Measurements from ENCODE around the gene ADGRE1.

The ADGRE1 gene

GRCh38 chr19:6969490-6969889 lies 82.1 kb downstream of the ADGRE1 start:
- H3K14ac ChIP-seq (ENCODE audit: low read length), result no peak overlapping the region
- no peak overlapping the region for H2BK12ac ChIP-seq (ENCODE audit: low read length)
- H3K27me3 ChIP-seq (ENCODE audit: insufficient read depth, low read length), result no peaks in the 10 kb centered on the region
- no CpG with 5 or more reads among the region's 2 CpGs for WGBS (ENCODE audit: extremely low coverage, insufficient coverage, insufficient read length)
- H3K79me1 ChIP-seq (ENCODE audit: low read length), result no peaks in the 10 kb centered on the region
- no peak for DNase-seq
- H2BK5ac ChIP-seq (ENCODE audit: low read depth, low read length, poor library complexity), result no peak overlapping the region
- no peak overlapping the region for H4K8ac ChIP-seq (ENCODE audit: low read depth, low read length)
- no peak overlapping the region for H3K4me3 ChIP-seq (ENCODE audit: low read depth, low read length)
- no peak overlapping the region for H3K27ac ChIP-seq (ENCODE audit: low read depth, low read length)
- H3K18ac ChIP-seq (ENCODE audit: low read length), result no peak overlapping the region
- no peak overlapping the region for H2BK120ac ChIP-seq (ENCODE audit: insufficient read depth, low read length, poor library complexity)
- H3K9ac ChIP-seq (ENCODE audit: low read length), result no peak overlapping the region
- no peak overlapping the region for H2AK5ac ChIP-seq (ENCODE audit: low read length)
- no peak overlapping the region for H4K12ac ChIP-seq (ENCODE audit: low read depth, low read length)
- no peak overlapping the region for H2AFZ ChIP-seq (ENCODE audit: insufficient read depth, low read length, poor library complexity)
- H3K36me3 ChIP-seq (ENCODE audit: control insufficient read depth in 1 of 2, insufficient read depth in 2 of 2, low read length in 2 of 2), result no peaks in the 10 kb centered on the region
- H3K4me2 ChIP-seq (ENCODE audit: low read length), result no peak overlapping the region
- H3K79me2 ChIP-seq (ENCODE audit: control insufficient read depth, insufficient read depth, low read length, poor library complexity), result no peaks in the 10 kb centered on the region
- H3K4me1 ChIP-seq (ENCODE audit: control insufficient read depth in 1 of 2, insufficient read depth in 2 of 2, low read length in 2 of 2), result no peaks in the 10 kb centered on the region
- H3K4ac ChIP-seq (ENCODE audit: low read depth, low read length), result no peak overlapping the region
- peaks cover 23% of the 10 kb centered on the region for H3K9me3 ChIP-seq (ENCODE audit: insufficient read depth, low read depth, low read length)
- H4K91ac ChIP-seq (ENCODE audit: low read depth, low read length), result no peak overlapping the region
- H3K23ac ChIP-seq (ENCODE audit: low read length), result no peak overlapping the region

GRCh38 chr19:6970021-6970420 lies 82.6 kb downstream of the ADGRE1 start:
- no CpG with 5 or more reads among the region's 2 CpGs for WGBS (ENCODE audit: extremely low coverage, insufficient coverage, insufficient read length)
- H4K12ac ChIP-seq (ENCODE audit: low read depth, low read length), result no peak overlapping the region
- no peak overlapping the region for H4K8ac ChIP-seq (ENCODE audit: low read depth, low read length)
- no peak overlapping the region for H3K9ac ChIP-seq (ENCODE audit: low read length)
- H3K4me1 ChIP-seq (ENCODE audit: control insufficient read depth in 1 of 2, insufficient read depth in 2 of 2, low read length in 2 of 2), result no peaks in the 10 kb centered on the region
- H3K23ac ChIP-seq (ENCODE audit: low read length), result no peak overlapping the region
- H3K4me2 ChIP-seq (ENCODE audit: low read length), result no peak overlapping the region
- H2AK5ac ChIP-seq (ENCODE audit: low read length), result no peak overlapping the region
- H3K79me1 ChIP-seq (ENCODE audit: low read length), result no peaks in the 10 kb centered on the region
- no peak for DNase-seq
- no peak overlapping the region for H2BK5ac ChIP-seq (ENCODE audit: low read depth, low read length, poor library complexity)
- H3K4ac ChIP-seq (ENCODE audit: low read depth, low read length), result no peak overlapping the region
- no peak overlapping the region for H4K91ac ChIP-seq (ENCODE audit: low read depth, low read length)
- H2BK12ac ChIP-seq (ENCODE audit: low read length), result no peak overlapping the region
- no peak overlapping the region for H3K4me3 ChIP-seq (ENCODE audit: low read depth, low read length)
- no peak overlapping the region for H2BK120ac ChIP-seq (ENCODE audit: insufficient read depth, low read length, poor library complexity)
- no peak overlapping the region for H2AFZ ChIP-seq (ENCODE audit: insufficient read depth, low read length, poor library complexity)
- H3K36me3 ChIP-seq (ENCODE audit: control insufficient read depth in 1 of 2, insufficient read depth in 2 of 2, low read length in 2 of 2), result no peaks in the 10 kb centered on the region
- H3K18ac ChIP-seq (ENCODE audit: low read length), result no peak overlapping the region
- H3K14ac ChIP-seq (ENCODE audit: low read length), result no peak overlapping the region
- peaks cover 23% of the 10 kb centered on the region for H3K9me3 ChIP-seq (ENCODE audit: insufficient read depth, low read depth, low read length)
- no peaks in the 10 kb centered on the region for H3K27me3 ChIP-seq (ENCODE audit: insufficient read depth, low read length)
- H3K27ac ChIP-seq (ENCODE audit: low read depth, low read length), result no peak overlapping the region
- no peaks in the 10 kb centered on the region for H3K79me2 ChIP-seq (ENCODE audit: control insufficient read depth, insufficient read depth, low read length, poor library complexity)

DNA sequence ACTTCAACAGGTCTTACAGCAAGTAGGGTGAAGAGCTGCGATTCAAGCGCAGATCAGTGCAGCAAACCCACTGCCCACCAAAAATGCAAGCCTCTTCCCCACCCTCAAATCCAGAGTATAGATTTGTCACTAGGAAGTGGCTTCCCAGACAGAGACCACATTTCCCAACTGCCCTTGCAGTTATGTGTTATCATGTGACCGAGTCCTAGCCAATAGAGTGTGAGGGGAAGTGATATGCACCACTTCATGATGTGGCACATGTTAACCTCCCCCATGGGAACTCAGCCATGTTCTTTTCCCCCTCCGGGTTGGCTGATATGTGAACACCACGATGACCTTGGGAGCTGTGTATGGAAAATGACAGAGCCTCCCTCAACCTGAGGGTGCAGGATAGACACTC lies 83.1 kb downstream of the ADGRE1 start:
- no peak overlapping the region for H2AK5ac ChIP-seq (ENCODE audit: low read length)
- H3K9ac ChIP-seq (ENCODE audit: low read length), result no peak overlapping the region
- no peak overlapping the region for H2BK120ac ChIP-seq (ENCODE audit: insufficient read depth, low read length, poor library complexity)
- no peak overlapping the region for H3K27ac ChIP-seq (ENCODE audit: low read depth, low read length)
- no peaks in the 10 kb centered on the region for H3K79me2 ChIP-seq (ENCODE audit: control insufficient read depth, insufficient read depth, low read length, poor library complexity)
- H3K9me3 ChIP-seq (ENCODE audit: insufficient read depth, low read depth, low read length), result peaks cover 26% of the 10 kb centered on the region
- H3K18ac ChIP-seq (ENCODE audit: low read length), result no peak overlapping the region
- no peaks in the 10 kb centered on the region for H3K4me1 ChIP-seq (ENCODE audit: control insufficient read depth in 1 of 2, insufficient read depth in 2 of 2, low read length in 2 of 2)
- peak in 1 of 2 donors; percentile 2 for DNase-seq
- H3K14ac ChIP-seq (ENCODE audit: low read length), result no peak overlapping the region
- H4K91ac ChIP-seq (ENCODE audit: low read depth, low read length), result no peak overlapping the region
- H3K79me1 ChIP-seq (ENCODE audit: low read length), result no peaks in the 10 kb centered on the region
- no peak overlapping the region for H3K4me2 ChIP-seq (ENCODE audit: low read length)
- H2BK12ac ChIP-seq (ENCODE audit: low read length), result no peak overlapping the region
- no peak overlapping the region for H3K4me3 ChIP-seq (ENCODE audit: low read depth, low read length)
- H4K8ac ChIP-seq (ENCODE audit: low read depth, low read length), result no peak overlapping the region
- no peaks in the 10 kb centered on the region for H3K36me3 ChIP-seq (ENCODE audit: control insufficient read depth in 1 of 2, insufficient read depth in 2 of 2, low read length in 2 of 2)
- no peak overlapping the region for H2AFZ ChIP-seq (ENCODE audit: insufficient read depth, low read length, poor library complexity)
- H2BK5ac ChIP-seq (ENCODE audit: low read depth, low read length, poor library complexity), result no peak overlapping the region
- no CpG with 5 or more reads among the region's 5 CpGs for WGBS (ENCODE audit: extremely low coverage, insufficient coverage, insufficient read length)
- H3K4ac ChIP-seq (ENCODE audit: low read depth, low read length), result no peak overlapping the region
- H3K23ac ChIP-seq (ENCODE audit: low read length), result no peak overlapping the region
- H4K12ac ChIP-seq (ENCODE audit: low read depth, low read length), result no peak overlapping the region
- H3K27me3 ChIP-seq (ENCODE audit: insufficient read depth, low read length), result no peaks in the 10 kb centered on the region

DNA sequence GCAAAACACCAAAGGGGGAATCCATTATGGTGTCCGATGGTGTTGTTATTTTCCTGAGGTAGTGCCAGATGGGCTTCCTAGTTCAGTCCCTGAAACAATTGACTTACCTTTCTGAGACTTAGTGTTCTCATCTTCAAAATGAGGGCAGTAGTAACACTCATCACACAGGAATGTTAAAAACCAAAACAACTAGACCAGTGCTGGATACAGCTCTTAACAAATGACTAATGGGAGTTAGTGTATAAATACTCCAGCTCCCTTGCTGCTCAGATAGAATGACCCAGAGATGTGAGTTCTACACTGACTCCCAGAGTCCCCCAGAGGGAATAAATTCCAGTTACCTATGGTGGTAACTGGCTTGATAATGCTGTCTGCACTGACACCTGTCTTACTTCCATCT lies 84.0 kb downstream of the ADGRE1 start:
- Histone ChIP-seq H2AK5ac (ENCODE audit: low read length) (no peak overlapping the region), H2AFZ (ENCODE audit: insufficient read depth, low read length, poor library complexity) (no peak overlapping the region), H3K27me3 (ENCODE audit: insufficient read depth, low read length) (no peaks in the 10 kb centered on the region), H3K79me2 (ENCODE audit: control insufficient read depth, insufficient read depth, low read length, poor library complexity) (no peaks in the 10 kb centered on the region), H4K12ac (ENCODE audit: low read depth, low read length) (no peak overlapping the region), H2BK5ac (ENCODE audit: low read depth, low read length, poor library complexity) (no peak overlapping the region), H3K4me2 (ENCODE audit: low read length) (no peak overlapping the region), H3K79me1 (ENCODE audit: low read length) (no peaks in the 10 kb centered on the region), H2BK120ac (ENCODE audit: insufficient read depth, low read length, poor library complexity) (no peak overlapping the region), H3K36me3 (ENCODE audit: control insufficient read depth in 1 of 2, insufficient read depth in 2 of 2, low read length in 2 of 2) (no peaks in the 10 kb centered on the region), H3K18ac (ENCODE audit: low read length) (no peak overlapping the region), H3K4me3 (ENCODE audit: low read depth, low read length) (no peak overlapping the region), H3K14ac (ENCODE audit: low read length) (no peak overlapping the region), H3K9ac (ENCODE audit: low read length) (no peak overlapping the region), H4K8ac (ENCODE audit: low read depth, low read length) (no peak overlapping the region), H3K27ac (ENCODE audit: low read depth, low read length) (no peak overlapping the region), H3K4ac (ENCODE audit: low read depth, low read length) (no peak overlapping the region), H2BK12ac (ENCODE audit: low read length) (no peak overlapping the region), H3K4me1 (ENCODE audit: control insufficient read depth in 1 of 2, insufficient read depth in 2 of 2, low read length in 2 of 2) (no peaks in the 10 kb centered on the region), H3K23ac (ENCODE audit: low read length) (no peak overlapping the region), H3K9me3 (ENCODE audit: insufficient read depth, low read depth, low read length) (peaks cover 26% of the 10 kb centered on the region), H4K91ac (ENCODE audit: low read depth, low read length) (no peak overlapping the region)
- DNase-seq, result no peak
- no CpG with 5 or more reads among the region's 1 CpG for whole genome bisulfite sequencing (ENCODE audit: extremely low coverage, insufficient coverage, insufficient read length)
